ENCODE data around the gene ITPKC.

The ITPKC gene

DNA sequence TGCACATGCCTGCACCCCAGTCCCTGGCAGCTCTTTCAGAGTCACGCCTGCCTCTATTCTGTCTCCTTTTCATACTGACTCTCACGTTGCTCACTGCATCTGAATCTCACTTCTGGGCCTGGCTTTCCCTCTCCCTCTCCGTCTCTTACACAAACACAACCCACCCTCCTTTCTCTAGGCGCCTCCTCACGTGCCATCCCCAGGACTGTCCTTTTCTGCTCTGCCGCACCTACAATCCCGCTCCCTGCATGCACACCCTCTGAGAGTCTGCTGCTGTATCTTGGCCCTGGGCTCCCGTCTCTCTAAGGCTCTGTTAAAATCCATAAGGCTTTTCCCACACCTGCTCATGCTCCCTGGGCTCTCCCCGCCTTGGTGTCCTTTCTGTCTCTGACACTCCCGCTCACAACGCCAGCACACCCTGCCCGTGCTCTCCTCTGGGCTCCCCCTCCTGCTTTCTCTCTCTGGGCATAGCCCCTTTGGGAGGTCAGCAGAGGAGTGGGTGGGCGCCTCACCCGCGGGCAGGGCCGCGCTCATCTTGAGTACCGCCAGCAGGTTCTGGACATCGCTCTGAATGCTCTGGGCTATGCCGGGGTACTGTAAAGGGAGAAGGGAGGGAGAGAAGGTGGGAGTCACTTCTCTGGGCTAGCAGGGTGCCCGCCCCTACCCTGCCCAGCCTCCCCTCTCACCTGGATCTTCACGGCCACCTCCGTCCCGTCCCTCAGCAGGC, 13.7 kb upstream of the ITPKC start:
- TF ChIP-seq MAX (IDR thresholded peaks at IDR 0.05; ENCODE audit: low read depth, low read length) (no peak), POLR2A (IDR thresholded peaks at IDR 0.05; ENCODE audit: extremely low read depth, insufficient read length) (no peak), MYC (IDR thresholded peaks at IDR 0.05; ENCODE audit: low read depth, low read length) (no peak)
- TF ChIP-seq, protein P1, sequence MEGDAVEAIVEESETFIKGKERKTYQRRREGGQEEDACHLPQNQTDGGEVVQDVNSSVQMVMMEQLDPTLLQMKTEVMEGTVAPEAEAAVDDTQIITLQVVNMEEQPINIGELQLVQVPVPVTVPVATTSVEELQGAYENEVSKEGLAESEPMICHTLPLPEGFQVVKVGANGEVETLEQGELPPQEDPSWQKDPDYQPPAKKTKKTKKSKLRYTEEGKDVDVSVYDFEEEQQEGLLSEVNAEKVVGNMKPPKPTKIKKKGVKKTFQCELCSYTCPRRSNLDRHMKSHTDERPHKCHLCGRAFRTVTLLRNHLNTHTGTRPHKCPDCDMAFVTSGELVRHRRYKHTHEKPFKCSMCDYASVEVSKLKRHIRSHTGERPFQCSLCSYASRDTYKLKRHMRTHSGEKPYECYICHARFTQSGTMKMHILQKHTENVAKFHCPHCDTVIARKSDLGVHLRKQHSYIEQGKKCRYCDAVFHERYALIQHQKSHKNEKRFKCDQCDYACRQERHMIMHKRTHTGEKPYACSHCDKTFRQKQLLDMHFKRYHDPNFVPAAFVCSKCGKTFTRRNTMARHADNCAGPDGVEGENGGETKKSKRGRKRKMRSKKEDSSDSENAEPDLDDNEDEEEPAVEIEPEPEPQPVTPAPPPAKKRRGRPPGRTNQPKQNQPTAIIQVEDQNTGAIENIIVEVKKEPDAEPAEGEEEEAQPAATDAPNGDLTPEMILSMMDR (IDR thresholded peaks at IDR 0.05; ENCODE audit: low read depth, low read length), result no peak
- DNase-seq (ENCODE audit: low read depth), result no peak
- no peak overlapping the region for H3K4me3 ChIP-seq (ENCODE audit: low read depth, low read length)

DNA sequence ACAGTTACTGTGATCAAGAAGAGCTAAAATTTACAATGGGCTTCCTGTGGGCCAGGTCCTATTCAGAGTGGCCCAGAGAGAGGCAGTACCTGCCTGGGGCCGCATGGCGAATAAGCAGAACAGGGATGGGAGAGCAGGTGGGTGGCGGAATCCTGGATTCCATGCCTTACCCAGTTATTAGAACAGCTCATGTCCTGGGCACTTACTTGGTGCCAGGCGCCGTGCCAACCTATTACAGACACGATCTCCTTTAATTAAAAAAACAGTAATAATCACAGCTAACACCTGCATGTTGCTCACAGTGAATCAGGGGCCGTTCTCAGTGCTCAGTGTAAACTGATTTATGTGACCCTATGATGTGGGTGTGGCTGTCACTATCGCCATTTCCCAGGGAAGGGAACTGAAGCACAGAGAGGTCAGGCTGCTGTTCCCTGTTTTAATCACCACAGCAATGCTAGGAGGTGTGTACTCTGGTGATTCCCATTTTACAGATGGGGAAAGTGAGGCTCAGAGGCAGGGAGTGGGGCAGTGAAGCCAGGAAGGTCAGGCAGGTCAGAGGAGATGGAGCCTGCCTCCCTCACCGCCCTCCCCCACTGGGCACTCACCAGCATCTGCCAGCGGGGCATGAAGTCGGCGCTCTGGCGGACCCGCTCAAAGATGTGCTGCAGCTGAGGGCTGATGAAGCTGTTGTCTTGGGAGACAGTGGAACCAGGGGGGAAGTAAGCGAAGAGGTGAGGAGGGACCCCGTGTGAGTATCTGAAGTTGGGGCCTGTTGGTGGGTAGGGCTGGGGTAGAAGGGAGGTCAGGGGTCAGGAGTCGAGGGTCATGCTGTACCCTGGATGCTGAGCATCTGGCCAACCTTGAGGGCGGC, 12.2 kb upstream of the ITPKC start:
- TF ChIP-seq, protein P1 (IDR thresholded peaks at IDR 0.05; ENCODE audit: low read depth, low read length), result no peak
- TF ChIP-seq POLR2A (IDR thresholded peaks at IDR 0.05; ENCODE audit: extremely low read depth, insufficient read length) (no peak), MYC (IDR thresholded peaks at IDR 0.05; ENCODE audit: low read depth, low read length) (no peak), MAX (IDR thresholded peaks at IDR 0.05; ENCODE audit: low read depth, low read length) (no peak)
- DNase-seq (ENCODE audit: low read depth), result no peak
- no peak overlapping the region for H3K4me3 ChIP-seq (ENCODE audit: low read depth, low read length)

DNA sequence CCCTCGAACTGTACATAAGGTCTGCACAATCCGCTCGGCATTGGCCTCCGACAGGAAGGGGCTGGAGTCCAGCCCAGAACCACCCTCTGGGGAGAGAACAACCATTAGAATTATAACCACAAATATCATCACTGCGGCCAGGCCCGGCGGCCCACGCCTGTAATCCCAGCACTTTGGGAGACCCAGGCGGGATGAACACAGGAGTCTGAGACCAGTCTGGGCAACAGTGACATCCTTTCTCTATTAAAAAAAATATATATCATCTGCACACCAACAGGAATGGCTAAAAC, 11.6 kb upstream of the ITPKC start:
- TF ChIP-seq MAX (IDR thresholded peaks at IDR 0.05; ENCODE audit: low read depth, low read length) (no peak), MYC (IDR thresholded peaks at IDR 0.05; ENCODE audit: low read depth, low read length) (no peak), POLR2A (IDR thresholded peaks at IDR 0.05; ENCODE audit: extremely low read depth, insufficient read length) (no peak)
- TF ChIP-seq, protein P1 (IDR thresholded peaks at IDR 0.05; ENCODE audit: low read depth, low read length), result no peak
- no peak overlapping the region for H3K4me3 ChIP-seq (ENCODE audit: low read depth, low read length)
- DNase-seq (ENCODE audit: low read depth), result no peak

DNA sequence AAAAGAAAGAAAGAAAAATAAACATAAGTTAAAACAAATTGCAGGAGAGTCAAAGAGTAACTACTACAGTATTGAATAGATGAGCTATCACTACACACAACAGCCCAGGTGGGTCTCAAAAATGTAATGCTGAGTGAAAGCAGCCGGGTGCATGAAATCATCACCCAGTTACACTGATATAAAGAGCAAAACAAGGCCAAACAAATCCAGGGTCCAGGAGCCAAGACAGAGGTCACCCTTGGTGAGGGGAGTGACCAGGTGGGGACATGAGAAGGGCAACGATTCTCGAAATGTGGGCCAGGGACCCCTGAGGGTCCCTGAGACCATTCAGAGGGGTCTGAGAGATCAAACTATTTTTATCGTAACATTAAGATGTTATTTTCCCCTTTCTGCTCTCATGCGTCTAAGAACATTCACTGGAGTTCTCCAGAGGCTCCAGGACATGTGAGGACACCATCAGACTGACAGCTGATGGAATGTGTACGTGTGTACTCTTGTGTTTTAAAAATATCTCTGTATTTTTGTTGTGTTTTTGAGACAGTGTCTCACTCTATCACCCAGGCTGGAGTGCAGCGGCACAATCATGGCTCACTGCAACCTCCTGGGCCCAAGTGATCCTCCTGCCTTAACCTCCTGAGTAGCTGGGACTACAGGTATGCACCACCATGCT, 10.8 kb upstream of the ITPKC start:
- TF ChIP-seq, protein P1 (IDR thresholded peaks at IDR 0.05; ENCODE audit: low read depth, low read length), result no peak
- no peak for TF ChIP-seq POLR2A (IDR thresholded peaks at IDR 0.05; ENCODE audit: extremely low read depth, insufficient read length)
- no peak for TF ChIP-seq MYC (IDR thresholded peaks at IDR 0.05; ENCODE audit: low read depth, low read length)
- TF ChIP-seq MAX (IDR thresholded peaks at IDR 0.05; ENCODE audit: low read depth, low read length), result no peak
- H3K4me3 ChIP-seq (ENCODE audit: low read depth, low read length), result no peak overlapping the region
- no peak for DNase-seq (ENCODE audit: low read depth)

GRCh38 chr19:40707615-40708014, 9.3 kb upstream of the ITPKC start:
- no peak overlapping the region for H3K4me3 ChIP-seq (ENCODE audit: low read depth, low read length)
- no peak for DNase-seq (ENCODE audit: low read depth)
- TF ChIP-seq MYC (IDR thresholded peaks at IDR 0.05; ENCODE audit: low read depth, low read length), result no peak
- TF ChIP-seq MAX (IDR thresholded peaks at IDR 0.05; ENCODE audit: low read depth, low read length), result no peak
- no peak for TF ChIP-seq POLR2A (IDR thresholded peaks at IDR 0.05; ENCODE audit: extremely low read depth, insufficient read length)
- TF ChIP-seq, protein P1 (IDR thresholded peaks at IDR 0.05; ENCODE audit: low read depth, low read length), result no peak
